ENCODE results near the gene HTR1E.

DNA sequence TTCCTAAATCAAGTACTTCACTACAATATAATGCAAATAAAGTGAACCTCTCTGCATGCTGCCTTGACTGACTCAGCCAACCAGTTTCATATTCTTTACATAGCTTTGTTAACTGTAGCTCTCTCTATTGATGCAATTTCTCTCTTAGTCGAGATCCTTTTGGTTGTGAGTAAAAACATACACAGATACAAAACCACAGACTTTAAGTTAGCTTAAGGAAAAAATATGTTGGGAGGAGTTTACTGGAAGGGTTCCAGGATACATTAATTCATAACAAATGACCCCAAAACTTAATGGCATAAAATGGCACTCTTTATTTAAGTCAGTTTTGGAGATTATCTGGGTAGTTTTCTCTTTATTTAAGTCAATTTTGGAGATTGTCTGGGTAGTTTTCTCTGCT, 15.7 kb downstream of the HTR1E start:
- no peak for TF ChIP-seq EZH2 (IDR thresholded peaks at IDR 0.05; ENCODE audit: insufficient read depth, poor library complexity, severe bottlenecking)
- TF ChIP-seq EZH2phosphoT487 (IDR thresholded peaks at IDR 0.05; ENCODE audit: insufficient read depth, low read depth): no peak
